Keratinocyte (primary cell): ENCODE results near the gene ASTN2. TPM values are rescaled to one million over a fixed set of nuclear protein-coding genes. Genes with fewer than 3 reads are reported as not detected.

Source experiments
- DNase-seq: peaks from one replicate; pipeline ENCODE4 v3.0.0-alpha.2; 2011; ENCODE audit warnings: low read depth, missing footprints, low spot score
- FAIRE-seq: peaks from 2 replicates; lab custom pipeline; 2011; peaks lifted over from hg19 to GRCh38; lab: Jason Lieb, UNC
- H2AFZ ChIP-seq: 2 replicates; pipeline ENCODE4 v1.6.0; 2012; ENCODE audit warnings: low read length, control low read depth, inconsistent platforms; ENCODE audit not compliant: control insufficient read depth
- H3K27ac ChIP-seq: 2 replicates; pipeline ENCODE4 v1.5.1; 2011; ENCODE audit warnings: low read length; ENCODE audit not compliant: control insufficient read depth, insufficient read depth
- H3K27me3 ChIP-seq: 3 replicates; pipeline ENCODE4 v1.6.0; 2011; ENCODE audit warnings: low read length; ENCODE audit not compliant: control insufficient read depth, insufficient read depth; ENCODE audit errors: extremely low read depth
- H3K36me3 ChIP-seq, 2 experiments: 2 replicates in 1 of 2; 3 replicates in 1 of 2; pipeline ENCODE4 v1.5.1; 2011; ENCODE audit warnings: low read length in 2 of 2, mild to moderate bottlenecking in 1 of 2; ENCODE audit not compliant: control insufficient read depth in 2 of 2, insufficient read depth in 2 of 2; ENCODE audit errors: extremely low read depth in 1 of 2
- H3K4me1 ChIP-seq: 3 replicates; pipeline ENCODE4 v1.5.1; 2011; ENCODE audit warnings: low read length; ENCODE audit not compliant: control insufficient read depth, insufficient read depth; ENCODE audit errors: extremely low read depth
- H3K4me2 ChIP-seq: 3 replicates; pipeline ENCODE4 v1.6.0; 2011; ENCODE audit warnings: low read depth, low read length; ENCODE audit not compliant: control insufficient read depth, insufficient read depth; ENCODE audit errors: extremely low read depth
- H3K4me3 ChIP-seq, 3 experiments: fragments of 200-600 bp in 1 of 3; sonication (generic) in 1 of 3; 2 replicates in 2 of 3; 3 replicates in 1 of 3; pipeline ENCODE4 v1.5.1; 2011 to 2016; ENCODE audit warnings: low read length in 3 of 3, mild to moderate bottlenecking in 3 of 3, control low read depth in 2 of 3, inconsistent platforms in 1 of 3, low read depth in 1 of 3, mixed read lengths in 1 of 3, mixed run types in 1 of 3, moderate library complexity in 1 of 3; ENCODE audit not compliant: control insufficient read depth in 2 of 3, insufficient read depth in 2 of 3; ENCODE audit errors: extremely low read depth in 1 of 3
- H3K79me2 ChIP-seq: 2 replicates; pipeline ENCODE4 v1.6.0; 2012; ENCODE audit warnings: low read length; ENCODE audit not compliant: control insufficient read depth, insufficient read depth
- H3K9ac ChIP-seq: 3 replicates; pipeline ENCODE4 v1.6.0; 2011; ENCODE audit warnings: low read length; ENCODE audit not compliant: control insufficient read depth, insufficient read depth; ENCODE audit errors: extremely low read depth
- H3K9me1 ChIP-seq: 3 replicates; pipeline ENCODE4 v1.6.0; 2011; ENCODE audit warnings: low read length; ENCODE audit not compliant: control insufficient read depth, insufficient read depth; ENCODE audit errors: extremely low read depth
- H3K9me3 ChIP-seq: 2 replicates; pipeline ENCODE4 v1.5.1; 2012; ENCODE audit warnings: low read depth, low read length; ENCODE audit not compliant: control insufficient read depth
- H4K20me1 ChIP-seq: 3 replicates; pipeline ENCODE4 v1.6.0; 2011; ENCODE audit warnings: low read length; ENCODE audit not compliant: control insufficient read depth, insufficient read depth; ENCODE audit errors: extremely low read depth
- CTCF ChIP-seq, 3 experiments: IDR thresholded peaks in 1 of 3; conservative IDR thresholded peaks in 1 of 3; optimal IDR thresholded peaks in 1 of 3; 2 replicates in 2 of 3; 3 replicates in 1 of 3; pipeline versions ENCODE3 to v1.5.1; 2011; ENCODE audit warnings: low read length in 3 of 3, mild to moderate bottlenecking in 3 of 3, moderate library complexity in 2 of 3, control low read depth in 1 of 3, inconsistent platforms in 1 of 3; ENCODE audit not compliant: insufficient read depth in 2 of 3; ENCODE audit errors: extremely low read depth in 1 of 3
- EZH2 ChIP-seq: IDR thresholded peaks from one replicate; pipeline ENCODE4 v1.6.1; 2012; ENCODE audit warnings: inconsistent platforms, mild to moderate bottlenecking, low read length, moderate library complexity
- dilution Hi-C: fragments of 300-500 bp; cut with MboI; formaldehyde crosslinking; loops from one replicate; pipeline ENCODE4 v1.7.0; 2020; ENCODE audit warnings: low sequenced_read_pairs; ENCODE audit not compliant: extremely low pct_ligation_motif_present
- polyA plus RNA-seq, 5 experiments: library from polyadenylated mRNA; depleted of rRNA in 3 of 5; stranded (reverse) in 3 of 5; stranded (forward) in 1 of 5; unstranded in 1 of 5; fragments of >200 nt; gene quantifications; 1 replicate in 1 of 5; 2 replicates in 3 of 5; 3 replicates in 1 of 5; pipeline versions ENCODE4 v1.2.1 to v1.2.3, GENCODE V29; 2011 to 2012; ENCODE audit warnings: missing spikeins in 2 of 5, low read depth in 1 of 5, low replicate concordance in 1 of 5

ASTN2 gene
- polyA plus RNA-seq, 1 donor (not counting 4 experiments of a cell fraction or from before 2014, with no cell fraction given) = 0.31 TPM

- FAIRE-seq = no peak
- H3K4me2 ChIP-seq = no peak overlapping the region
- H3K36me3 ChIP-seq = no peaks in the 10 kb centered on the region
- no peak overlapping the region for H3K4me3 ChIP-seq
- no peak for DNase-seq
- no peaks in the 10 kb centered on the region for H3K27me3 ChIP-seq
- H3K79me2 ChIP-seq = no peaks in the 10 kb centered on the region
- H3K4me1 ChIP-seq = peaks cover under 1% of the 10 kb centered on the region
- no peaks in the 10 kb centered on the region for H4K20me1 ChIP-seq
- H3K9me1 ChIP-seq = no peaks in the 10 kb centered on the region
- H3K27ac ChIP-seq = no peak overlapping the region
- no peak overlapping the region for H3K9ac ChIP-seq
- dilution Hi-C loops = no loop called here
- no peaks in the 10 kb centered on the region for H3K9me3 ChIP-seq
- no peak overlapping the region for H2AFZ ChIP-seq
- no peak for TF ChIP-seq CTCF (optimal IDR thresholded peaks at IDR 0.05 in 1 of 3, IDR thresholded peaks at IDR 0.05 in 1 of 3, conservative IDR thresholded peaks at IDR 0.05 in 1 of 3; ENCODE audit: extremely low read depth in 1 of 3, insufficient read depth in 2 of 3, low read length in 3 of 3)
Measured at GRCh38 chr9:117080765-117081390, 334.0 kb downstream of the ASTN2 start.

GRCh38 chr9:117076571-117077290 is 338.1 kb downstream of the ASTN2 start:
- Histone ChIP-seq H3K27me3 (no peaks in the 10 kb centered on the region), H3K9me1 (no peaks in the 10 kb centered on the region), H4K20me1 (no peaks in the 10 kb centered on the region), H3K4me1 (peaks cover 17% of the 10 kb centered on the region), H3K79me2 (no peaks in the 10 kb centered on the region), H2AFZ (no peak overlapping the region), H3K4me2 (no peak overlapping the region), H3K27ac (no peak overlapping the region), H3K9ac (no peak overlapping the region), H3K4me3 (no peak overlapping the region), H3K9me3 (no peaks in the 10 kb centered on the region), H3K36me3 (no peaks in the 10 kb centered on the region)
- no peak for TF ChIP-seq CTCF (optimal IDR thresholded peaks at IDR 0.05 in 1 of 3, IDR thresholded peaks at IDR 0.05 in 1 of 3, conservative IDR thresholded peaks at IDR 0.05 in 1 of 3; ENCODE audit: extremely low read depth in 1 of 3, insufficient read depth in 2 of 3, low read length in 3 of 3)
- no peak for TF ChIP-seq EZH2
- dilution Hi-C loops = no loop called here
- DNase-seq (no peak), FAIRE-seq (no peak)
